ENCODE data around the gene PLPP1.

- TF ChIP-seq CTCF (IDR thresholded peaks at IDR 0.05) (no peak), EZH2 (IDR thresholded peaks at IDR 0.05; ENCODE audit: borderline replicate concordance, insufficient read depth, low read depth, low read length, poor library complexity, severe bottlenecking) (no peak)
Measured at GRCh38 chr5:55547781-55548180, 13.0 kb upstream of the PLPP1 start.
